Measurements from ENCODE around the gene AOPEP. TPM values are rescaled to one million over a fixed set of nuclear protein-coding genes. Genes with fewer than 3 reads are reported as not detected.
"Not testable (repeated sequence)": the region's sequence is repeated elsewhere in the genome, so short reads cannot be mapped to it uniquely, and the experiment has no call there.

AOPEP gene
- total RNA-seq, 1 donor from 2014 or later, result 24.8 TPM

DNA sequence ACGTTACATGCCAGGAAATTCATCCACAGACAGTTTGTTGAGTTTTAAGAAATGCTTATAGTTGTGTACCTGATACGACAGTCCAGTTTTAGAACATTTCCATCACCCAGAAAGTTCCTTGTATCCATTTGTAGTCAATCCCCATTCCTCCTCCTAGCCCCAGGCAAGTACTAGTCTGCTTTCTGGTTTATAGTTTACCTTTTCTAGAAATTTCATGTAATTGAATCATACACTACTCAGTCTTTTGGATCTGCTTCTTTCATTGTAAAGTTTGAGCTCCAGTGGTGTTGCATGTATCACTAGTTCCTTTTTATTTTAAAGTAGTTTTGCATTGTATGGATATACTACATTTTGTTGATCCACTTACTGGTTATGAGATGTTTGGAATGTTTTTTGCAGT lies 291.2 kb downstream of the AOPEP start:
- Mint-ChIP-seq H3K4me3 (no peak overlapping the region), H3K27me3 (ENCODE audit: low read depth) (no peaks in the 10 kb centered on the region), H3K36me3 (ENCODE audit: low read depth) (peaks cover 3% of the 10 kb centered on the region), H3K9me3 (no peaks in the 10 kb centered on the region), H3K27ac (ENCODE audit: unreplicated experiment) (no peak overlapping the region), H3K4me1 (peaks cover 6% of the 10 kb centered on the region)
- TF ChIP-seq, protein P1, sequence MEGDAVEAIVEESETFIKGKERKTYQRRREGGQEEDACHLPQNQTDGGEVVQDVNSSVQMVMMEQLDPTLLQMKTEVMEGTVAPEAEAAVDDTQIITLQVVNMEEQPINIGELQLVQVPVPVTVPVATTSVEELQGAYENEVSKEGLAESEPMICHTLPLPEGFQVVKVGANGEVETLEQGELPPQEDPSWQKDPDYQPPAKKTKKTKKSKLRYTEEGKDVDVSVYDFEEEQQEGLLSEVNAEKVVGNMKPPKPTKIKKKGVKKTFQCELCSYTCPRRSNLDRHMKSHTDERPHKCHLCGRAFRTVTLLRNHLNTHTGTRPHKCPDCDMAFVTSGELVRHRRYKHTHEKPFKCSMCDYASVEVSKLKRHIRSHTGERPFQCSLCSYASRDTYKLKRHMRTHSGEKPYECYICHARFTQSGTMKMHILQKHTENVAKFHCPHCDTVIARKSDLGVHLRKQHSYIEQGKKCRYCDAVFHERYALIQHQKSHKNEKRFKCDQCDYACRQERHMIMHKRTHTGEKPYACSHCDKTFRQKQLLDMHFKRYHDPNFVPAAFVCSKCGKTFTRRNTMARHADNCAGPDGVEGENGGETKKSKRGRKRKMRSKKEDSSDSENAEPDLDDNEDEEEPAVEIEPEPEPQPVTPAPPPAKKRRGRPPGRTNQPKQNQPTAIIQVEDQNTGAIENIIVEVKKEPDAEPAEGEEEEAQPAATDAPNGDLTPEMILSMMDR (conservative IDR thresholded peaks at IDR 0.05), result no peak
- DNase-seq (ENCODE audit: low read depth, low spot score), result no peak

- H3K27ac Mint-ChIP-seq (ENCODE audit: unreplicated experiment), result no peak overlapping the region
- no peak for DNase-seq (ENCODE audit: low read depth, low spot score)
- no peaks in the 10 kb centered on the region for H3K27me3 Mint-ChIP-seq (ENCODE audit: low read depth)
- H3K36me3 Mint-ChIP-seq (ENCODE audit: low read depth), result peaks cover 3% of the 10 kb centered on the region
- TF ChIP-seq, protein P1 (conservative IDR thresholded peaks at IDR 0.05), result no peak
- no peaks in the 10 kb centered on the region for H3K9me3 Mint-ChIP-seq
- peaks cover 11% of the 10 kb centered on the region for H3K4me1 Mint-ChIP-seq
- no peak overlapping the region for H3K4me3 Mint-ChIP-seq
Observed at GRCh38 chr9:95018099-95018936, 291.8 kb downstream of the AOPEP start.

- H3K9me3 Mint-ChIP-seq; H3K27ac Mint-ChIP-seq (ENCODE audit: unreplicated experiment): not testable (repeated sequence)
Observed at GRCh38 chr9:95020644-95021043, 294.1 kb downstream of the AOPEP start.

DNA sequence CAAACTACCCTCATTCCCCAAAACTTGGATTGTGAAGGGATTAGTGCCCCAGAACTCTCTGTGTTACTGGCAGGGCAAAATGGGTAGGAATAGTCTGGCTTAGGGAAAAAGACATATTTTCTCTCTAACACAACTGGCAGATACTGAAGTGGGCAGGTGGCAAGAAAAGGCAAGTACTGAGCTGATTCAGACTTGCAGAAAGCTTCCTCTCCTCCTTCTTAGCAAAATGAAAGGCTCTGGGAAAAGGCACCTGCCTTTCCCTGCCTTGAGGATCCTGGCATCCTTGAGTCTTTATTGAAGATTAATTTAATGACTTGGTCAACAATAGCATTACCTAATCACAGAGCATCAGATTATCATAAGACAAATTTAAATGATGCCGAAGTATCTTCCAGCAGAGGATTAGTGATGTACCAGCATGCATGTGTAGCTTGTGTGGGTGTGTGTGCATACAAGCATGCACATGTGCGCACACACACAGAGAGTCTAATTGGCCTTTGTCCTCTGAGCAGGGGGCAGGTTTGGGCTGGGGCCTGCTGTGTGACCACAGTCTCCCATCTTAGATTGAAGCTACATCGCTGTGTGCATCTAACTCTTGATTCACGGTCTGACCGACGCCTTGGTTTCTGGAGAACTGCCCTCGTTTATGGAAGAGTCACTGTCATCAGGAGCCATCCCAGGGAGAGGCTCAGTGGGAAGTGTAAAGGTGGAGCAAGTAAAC lies 294.8 kb downstream of the AOPEP start:
- peaks cover 34% of the 10 kb centered on the region for H3K4me1 Mint-ChIP-seq

More at GRCh38 chr9:95020644-95021043, 294.1 kb downstream of the AOPEP start:
- peaks cover 30% of the 10 kb centered on the region for H3K4me1 Mint-ChIP-seq
- not testable (repeated sequence) for H3K27me3 Mint-ChIP-seq (ENCODE audit: low read depth); H3K36me3 Mint-ChIP-seq (ENCODE audit: low read depth); H3K4me3 Mint-ChIP-seq; DNase-seq (ENCODE audit: low read depth, low spot score)

DNA sequence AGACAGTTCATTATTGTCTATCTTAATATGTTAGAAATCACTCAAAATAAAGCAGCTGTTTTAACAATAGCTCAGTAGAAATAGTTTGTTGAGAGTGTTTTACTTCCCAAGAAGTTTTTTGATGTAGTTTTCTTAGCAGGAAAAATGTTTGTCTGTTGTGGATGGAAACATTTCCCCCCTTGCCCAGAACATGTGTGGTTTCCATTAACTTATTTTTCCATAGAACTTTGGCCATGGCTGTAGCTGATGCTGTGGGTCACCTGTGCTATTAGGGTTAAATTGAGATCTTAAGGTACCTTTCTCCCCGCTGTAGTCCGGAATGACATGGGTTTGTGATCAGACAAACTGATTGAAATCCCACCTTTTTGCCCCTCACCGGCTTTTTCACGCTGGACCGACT lies 296.2 kb downstream of the AOPEP start:
- Mint-ChIP-seq H3K27ac (ENCODE audit: unreplicated experiment) (no peak overlapping the region), H3K27me3 (ENCODE audit: low read depth) (no peaks in the 10 kb centered on the region), H3K4me1 (peaks cover 34% of the 10 kb centered on the region), H3K9me3 (no peaks in the 10 kb centered on the region), H3K36me3 (ENCODE audit: low read depth) (peaks cover 3% of the 10 kb centered on the region), H3K4me3 (no peak overlapping the region)
- TF ChIP-seq, protein P1 (conservative IDR thresholded peaks at IDR 0.05), result no peak
- no peak for DNase-seq (ENCODE audit: low read depth, low spot score)

More for the DNA sequence above, 294.8 kb downstream of the AOPEP start:
- TF ChIP-seq, protein P1 (conservative IDR thresholded peaks at IDR 0.05), result no peak
- no peak for DNase-seq (ENCODE audit: low read depth, low spot score)
- Mint-ChIP-seq H3K27me3 (ENCODE audit: low read depth) (no peaks in the 10 kb centered on the region), H3K27ac (ENCODE audit: unreplicated experiment) (no peak overlapping the region), H3K36me3 (ENCODE audit: low read depth) (peaks cover 3% of the 10 kb centered on the region), H3K9me3 (no peaks in the 10 kb centered on the region), H3K4me3 (no peak overlapping the region)
